GM18867 (cell line): ENCODE data around the gene ZDHHC9.

Experiments
- ATAC-seq: cut with Tn5 transposase; IDR thresholded peaks from one replicate; pipeline ENCODE4 v1.9.1; 2021; ENCODE audit warnings: mild to moderate bottlenecking, moderate library complexity; ENCODE audit not compliant: unreplicated experiment

The ZDHHC9 gene

GRCh38 chrX:129787336-129788055 is 56.2 kb downstream of the ZDHHC9 start:
- no peak for ATAC-seq

- ATAC-seq: peak; percentile 84
Measured at GRCh38 chrX:129786210-129786651, 57.5 kb downstream of the ZDHHC9 start.

GRCh38 chrX:129785160-129785947 is 58.3 kb downstream of the ZDHHC9 start:
- ATAC-seq: no peak

DNA sequence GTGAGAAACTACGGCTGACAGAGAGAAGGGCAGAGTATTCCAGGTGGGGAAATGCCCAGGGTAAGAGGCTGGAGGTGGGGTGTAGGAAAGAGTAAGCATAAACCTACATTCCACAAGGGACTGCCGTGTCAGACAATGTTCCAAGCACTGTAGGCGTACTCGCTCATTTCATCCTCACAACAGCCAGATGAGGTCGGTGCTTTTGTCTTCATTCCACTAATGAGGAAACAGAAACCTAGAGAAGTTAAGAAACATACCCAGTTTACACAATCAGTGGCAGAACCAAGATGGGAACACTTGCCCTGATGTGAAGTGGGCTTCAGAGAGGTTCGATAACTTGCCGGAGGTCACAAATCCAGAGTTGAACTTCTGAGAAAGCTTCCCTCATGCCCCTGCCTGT is 59.3 kb downstream of the ZDHHC9 start:
- ATAC-seq: no peak

GRCh38 chrX:129783291-129783713 is 60.4 kb downstream of the ZDHHC9 start:
- no peak for ATAC-seq

GRCh38 chrX:129782706-129783105 is 61.0 kb downstream of the ZDHHC9 start:
- no peak for ATAC-seq

- no peak for ATAC-seq
Measured at GRCh38 chrX:129781680-129782495, 61.8 kb downstream of the ZDHHC9 start.

DNA sequence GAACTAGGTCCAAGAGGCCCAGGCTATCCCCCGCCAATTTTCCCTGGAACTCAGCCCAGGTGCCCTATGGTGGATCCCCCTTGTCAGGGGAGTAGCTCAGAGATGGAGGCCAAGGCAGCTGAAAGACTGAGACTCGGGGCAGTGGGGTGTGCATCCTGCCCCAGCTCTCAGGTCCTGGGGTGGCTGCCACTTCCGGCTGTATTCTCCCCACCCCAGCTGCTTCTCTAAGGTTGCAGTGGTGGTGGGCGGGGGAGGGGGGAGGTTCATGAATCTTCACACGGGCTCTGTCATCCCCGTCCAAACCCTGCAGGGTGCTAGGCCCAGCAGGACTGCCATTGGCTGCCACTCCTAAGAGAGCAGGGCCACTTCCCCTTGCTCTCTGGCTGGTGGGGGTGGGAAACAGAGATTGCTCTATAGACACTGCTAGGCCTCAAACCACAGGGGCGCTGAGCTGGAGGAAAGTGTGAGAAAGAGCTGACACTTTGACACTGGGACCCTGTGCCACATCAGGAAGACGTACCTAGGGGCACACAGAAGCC is 62.5 kb downstream of the ZDHHC9 start:
- peak; percentile 71 for ATAC-seq

DNA sequence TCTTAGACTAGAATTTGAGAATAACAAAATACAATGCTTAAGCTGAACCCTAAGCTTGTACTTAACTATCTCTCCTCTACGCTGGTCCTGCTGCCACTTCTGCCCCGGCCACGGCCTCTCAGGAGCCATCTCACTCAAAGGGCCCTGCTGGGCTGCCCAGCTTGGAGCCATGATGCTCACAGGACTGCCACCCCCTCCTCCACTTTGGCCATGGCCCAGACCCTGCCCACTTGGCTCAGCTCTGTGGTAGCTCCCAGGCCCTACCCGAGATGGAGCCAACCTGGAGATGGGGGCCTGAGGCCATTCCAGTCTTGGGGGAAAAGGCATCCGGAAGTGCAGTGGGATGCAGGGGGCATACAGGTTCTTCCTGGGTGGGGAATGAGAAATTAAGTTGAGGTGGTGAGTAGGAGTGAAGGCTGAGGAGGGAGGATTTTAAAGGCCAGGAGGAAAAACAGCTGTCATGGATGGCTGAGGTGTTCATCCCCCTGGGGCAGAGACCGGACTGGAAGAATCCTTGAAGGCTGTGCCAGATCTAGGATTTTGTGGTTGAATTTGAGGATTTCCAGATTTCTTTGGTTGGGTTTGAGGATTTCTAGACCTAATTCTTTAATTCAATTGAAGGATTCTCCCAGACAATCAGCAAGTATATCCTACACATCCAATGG is 63.1 kb downstream of the ZDHHC9 start:
- no peak for ATAC-seq

GRCh38 chrX:129779747-129780146 is 63.9 kb downstream of the ZDHHC9 start, which contains the start of gene SASH3:
Gene SASH3 (plus strand): TSS chrX:129779949. CDS start chrX:129780098, 149 bp downstream.
- peak; percentile 27 for ATAC-seq

GRCh38 chrX:129779086-129779672 is 64.5 kb downstream of the ZDHHC9 start:
- no peak for ATAC-seq

DNA sequence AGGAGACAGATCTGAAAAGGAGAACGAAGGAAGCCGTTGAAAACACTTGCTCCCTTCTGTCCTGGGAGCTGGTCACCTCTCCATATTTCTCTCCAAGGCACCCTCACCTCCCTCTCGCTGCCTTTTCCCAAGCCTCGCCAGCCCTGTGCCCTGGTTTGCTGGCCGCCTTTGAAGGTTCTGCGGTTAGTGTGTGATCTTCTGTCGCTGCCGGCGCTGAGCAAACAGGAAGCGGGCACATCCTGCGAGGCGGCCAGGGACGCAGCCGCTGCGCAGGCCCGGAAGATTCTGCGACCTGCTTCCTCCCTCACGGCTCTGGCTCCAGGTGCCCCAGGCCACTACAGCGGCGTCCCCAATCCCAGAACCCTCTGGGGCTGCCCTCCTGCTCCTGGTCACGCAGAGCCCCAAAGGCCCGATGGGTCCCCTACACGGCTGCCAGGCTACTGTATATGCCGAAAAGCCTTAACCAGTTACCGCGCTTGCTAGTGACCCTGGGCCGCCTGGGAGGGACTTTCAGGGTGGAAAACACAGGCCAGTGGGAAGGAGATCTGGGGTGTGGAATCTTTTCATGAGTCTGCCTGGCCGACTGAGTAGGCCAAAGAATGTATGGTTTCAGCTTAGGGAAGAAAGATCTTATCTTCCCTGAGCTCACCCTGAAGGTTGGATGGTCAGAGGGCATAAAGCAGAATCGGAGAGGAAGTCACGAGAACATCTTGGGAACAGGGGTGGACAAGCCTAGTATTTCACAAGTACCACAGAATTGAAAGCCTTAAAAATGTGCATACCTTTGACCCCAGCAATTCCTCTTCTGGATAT is 66.3 kb downstream of the ZDHHC9 start:
- ATAC-seq: peak; percentile 37

DNA sequence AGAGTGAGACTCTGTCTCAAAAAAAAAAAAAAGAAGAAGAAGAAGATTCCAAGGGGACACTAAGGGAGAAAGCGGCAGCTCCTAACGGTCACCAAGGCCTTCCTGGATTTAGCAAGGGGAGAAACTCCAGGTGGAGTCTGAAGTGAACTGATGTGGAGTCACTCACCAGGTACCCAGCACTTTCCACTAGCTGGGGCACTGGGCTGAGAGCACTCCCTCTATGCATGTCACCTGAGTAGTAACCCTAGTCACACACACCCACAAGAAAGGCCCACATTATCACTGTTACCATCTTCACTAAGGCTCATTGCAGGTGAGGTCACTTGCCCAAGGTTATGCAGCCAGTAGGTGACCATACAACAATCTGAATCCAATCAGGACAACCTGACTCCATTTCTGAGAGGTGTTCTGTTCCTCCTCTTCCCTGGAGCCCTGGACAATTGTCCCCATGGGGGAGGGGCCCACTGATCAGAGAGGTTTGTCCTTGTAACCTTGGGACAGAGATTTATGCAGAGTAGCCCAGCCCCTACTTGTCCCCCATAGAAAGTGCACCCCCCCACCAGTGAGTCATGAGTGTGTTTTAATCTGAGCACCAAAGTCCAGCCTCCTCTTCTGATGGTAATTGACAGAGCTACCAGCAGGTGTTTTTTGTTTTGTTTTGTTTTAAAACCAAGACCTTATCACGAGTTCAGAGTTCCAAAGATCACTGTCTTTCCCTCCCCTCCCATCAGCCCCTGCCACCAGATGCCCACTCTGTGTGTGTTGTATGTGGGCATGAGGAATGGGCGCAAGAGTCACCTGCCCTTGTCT is 69.8 kb downstream of the ZDHHC9 start:
- no peak for ATAC-seq

GRCh38 chrX:129772796-129773431 is 70.8 kb downstream of the ZDHHC9 start:
- peak; percentile 64 for ATAC-seq

GRCh38 chrX:129771266-129771995 is 72.3 kb downstream of the ZDHHC9 start:
- ATAC-seq: no peak

DNA sequence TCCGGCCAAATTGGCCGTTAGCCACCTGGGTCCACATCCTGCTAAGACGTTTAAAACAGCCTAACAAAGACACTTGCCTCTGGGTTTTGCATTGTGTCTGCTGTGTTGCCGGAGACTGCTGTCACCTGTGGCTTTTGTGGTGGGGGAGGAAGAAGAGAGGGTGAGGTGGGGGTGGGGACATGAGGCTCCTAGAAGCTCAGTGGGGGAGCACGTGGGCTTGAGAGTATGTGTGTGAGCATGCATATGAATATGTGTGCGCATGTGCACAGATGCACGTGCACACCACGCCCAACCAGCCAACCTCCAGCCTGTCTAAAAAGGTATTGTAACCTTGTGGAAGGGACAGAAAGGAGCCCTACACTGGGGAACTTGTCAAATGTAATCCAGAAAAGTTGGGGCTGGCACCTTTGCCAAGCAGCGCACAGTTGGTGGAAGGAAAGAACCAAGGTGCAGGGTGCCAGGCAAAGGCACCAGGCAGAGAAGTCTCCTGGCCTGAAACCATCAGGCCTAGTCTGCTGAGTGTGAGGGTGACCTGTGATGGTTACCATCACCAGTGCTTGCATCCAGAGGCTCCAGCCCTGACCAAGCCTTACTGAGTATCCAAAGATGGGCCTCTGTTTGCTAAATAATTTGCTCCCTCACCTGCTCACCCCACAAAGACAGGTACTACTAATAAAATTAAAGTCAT is 74.1 kb downstream of the ZDHHC9 start:
- ATAC-seq: peak; percentile 49
